ENCODE measurements around the gene CHP2. TPM values are rescaled to one million over a fixed set of nuclear protein-coding genes. Genes with fewer than 3 reads are reported as not detected.
"Not testable (repeated sequence)": the region's sequence is repeated elsewhere in the genome, so short reads cannot be mapped to it uniquely, and the experiment has no call there.

Gene CHP2
- total RNA-seq, 4 donors from 2014 or later: not detected

DNA sequence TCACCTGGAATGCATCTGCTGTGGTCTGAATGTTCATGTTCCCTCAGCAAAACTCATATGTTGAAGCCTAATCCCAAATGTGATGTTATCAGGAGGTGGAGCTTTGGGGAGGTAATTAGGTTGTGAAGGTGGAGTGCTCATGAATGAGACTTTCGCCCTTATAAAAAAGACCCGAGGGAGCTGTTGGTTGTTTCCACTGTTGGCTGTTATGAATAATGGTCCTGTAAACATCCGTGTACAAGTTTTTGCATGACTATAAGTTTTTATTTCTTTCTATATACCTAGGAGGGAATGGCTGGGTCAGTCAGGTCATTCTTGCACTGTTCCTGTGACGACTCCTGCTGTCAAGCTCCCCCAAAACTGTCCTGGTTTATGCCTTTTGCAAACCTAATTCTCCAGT is 9.6 kb upstream of the CHP2 start:
- TF ChIP-seq, protein P1, sequence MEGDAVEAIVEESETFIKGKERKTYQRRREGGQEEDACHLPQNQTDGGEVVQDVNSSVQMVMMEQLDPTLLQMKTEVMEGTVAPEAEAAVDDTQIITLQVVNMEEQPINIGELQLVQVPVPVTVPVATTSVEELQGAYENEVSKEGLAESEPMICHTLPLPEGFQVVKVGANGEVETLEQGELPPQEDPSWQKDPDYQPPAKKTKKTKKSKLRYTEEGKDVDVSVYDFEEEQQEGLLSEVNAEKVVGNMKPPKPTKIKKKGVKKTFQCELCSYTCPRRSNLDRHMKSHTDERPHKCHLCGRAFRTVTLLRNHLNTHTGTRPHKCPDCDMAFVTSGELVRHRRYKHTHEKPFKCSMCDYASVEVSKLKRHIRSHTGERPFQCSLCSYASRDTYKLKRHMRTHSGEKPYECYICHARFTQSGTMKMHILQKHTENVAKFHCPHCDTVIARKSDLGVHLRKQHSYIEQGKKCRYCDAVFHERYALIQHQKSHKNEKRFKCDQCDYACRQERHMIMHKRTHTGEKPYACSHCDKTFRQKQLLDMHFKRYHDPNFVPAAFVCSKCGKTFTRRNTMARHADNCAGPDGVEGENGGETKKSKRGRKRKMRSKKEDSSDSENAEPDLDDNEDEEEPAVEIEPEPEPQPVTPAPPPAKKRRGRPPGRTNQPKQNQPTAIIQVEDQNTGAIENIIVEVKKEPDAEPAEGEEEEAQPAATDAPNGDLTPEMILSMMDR (IDR thresholded peaks at IDR 0.05): no peak
- DNase-seq (ENCODE audit: low spot score) (no peak), ATAC-seq (ENCODE audit: low FRiP score) (no peak)

DNA sequence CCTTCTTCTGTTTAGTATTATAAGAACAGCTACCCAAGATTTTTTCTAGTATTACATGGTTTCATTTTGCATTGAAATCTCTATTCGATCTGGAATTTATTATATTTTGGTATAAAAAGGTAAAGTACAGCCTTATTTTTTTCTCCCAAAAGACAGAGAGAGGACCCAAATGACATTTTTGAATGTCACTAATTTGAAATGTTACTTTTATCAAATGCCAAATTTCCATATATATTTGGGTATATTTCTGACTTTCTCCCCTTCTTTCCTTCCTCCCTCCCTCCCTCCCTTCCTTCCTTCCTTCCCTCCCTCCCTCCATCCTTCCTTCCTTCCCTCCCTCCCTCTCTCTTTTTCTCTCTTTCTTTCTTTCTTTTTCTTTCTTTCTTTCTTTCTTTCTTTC is 6.2 kb upstream of the CHP2 start:
- DNase-seq (ENCODE audit: low spot score): no peak
- TF ChIP-seq, protein P1 (IDR thresholded peaks at IDR 0.05): no peak
- ATAC-seq (ENCODE audit: low FRiP score): no peak

- not testable (repeated sequence) for DNase-seq (ENCODE audit: low spot score); ATAC-seq (ENCODE audit: low FRiP score)
Measured at GRCh38 chr16:23751053-23751452, 3.8 kb upstream of the CHP2 start.

DNA sequence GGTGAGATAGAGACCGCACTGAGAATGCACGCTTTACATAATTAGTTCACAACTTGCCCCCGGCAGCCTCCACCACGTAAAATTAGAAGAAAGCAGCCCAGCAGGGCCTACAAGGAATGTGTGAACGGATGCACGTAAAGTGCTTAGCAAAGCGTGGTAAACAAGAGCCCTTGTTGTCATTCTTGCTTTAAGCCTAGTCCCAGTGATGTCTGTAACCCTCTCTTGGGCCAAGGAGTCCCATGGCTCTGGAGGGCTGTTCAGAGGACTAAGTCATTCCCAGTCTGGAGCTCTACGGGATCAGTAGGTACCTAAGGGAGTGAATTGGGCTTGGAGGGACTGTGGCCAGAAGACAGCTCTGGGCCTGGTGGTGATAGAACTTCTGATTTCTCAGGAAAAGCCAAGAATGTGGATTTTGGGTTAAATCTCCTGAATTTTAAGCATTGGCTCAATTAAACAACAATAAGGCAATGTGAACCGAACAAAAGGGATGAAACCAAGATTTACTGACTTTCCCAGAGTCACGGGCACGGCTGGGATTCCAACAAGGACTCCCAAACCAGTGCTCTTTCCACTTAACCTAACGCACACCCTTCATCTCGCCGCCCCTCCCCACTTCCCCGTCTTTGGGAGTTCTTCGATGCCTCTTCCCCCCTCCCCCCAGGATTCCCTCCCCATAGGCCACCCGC is 775 bp upstream of the CHP2 start:
- DNase-seq (ENCODE audit: low spot score): no peak
- no peak for ATAC-seq (ENCODE audit: low FRiP score)
- TF ChIP-seq, protein P1 (IDR thresholded peaks at IDR 0.05): no peak

DNA sequence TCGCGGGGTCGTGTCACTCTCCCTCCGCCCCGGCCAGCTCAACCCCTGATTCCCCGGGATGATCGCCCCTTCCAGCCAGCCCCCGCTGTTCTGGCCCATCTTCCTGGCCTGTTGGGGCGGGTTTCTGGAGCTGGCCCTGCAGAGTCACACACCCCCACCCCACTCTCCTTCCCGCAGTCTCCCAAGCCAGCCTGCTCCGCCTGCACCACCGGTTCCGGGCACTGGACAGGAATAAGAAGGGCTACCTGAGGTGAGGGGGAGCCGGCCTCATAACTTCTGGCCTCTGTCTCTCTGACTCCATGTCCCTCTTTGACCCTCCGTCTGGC is 621 bp downstream of the CHP2 start:
- no peak for DNase-seq (ENCODE audit: low spot score)
- ATAC-seq (ENCODE audit: low FRiP score): no peak
- TF ChIP-seq, protein P1 (IDR thresholded peaks at IDR 0.05): no peak

DNA sequence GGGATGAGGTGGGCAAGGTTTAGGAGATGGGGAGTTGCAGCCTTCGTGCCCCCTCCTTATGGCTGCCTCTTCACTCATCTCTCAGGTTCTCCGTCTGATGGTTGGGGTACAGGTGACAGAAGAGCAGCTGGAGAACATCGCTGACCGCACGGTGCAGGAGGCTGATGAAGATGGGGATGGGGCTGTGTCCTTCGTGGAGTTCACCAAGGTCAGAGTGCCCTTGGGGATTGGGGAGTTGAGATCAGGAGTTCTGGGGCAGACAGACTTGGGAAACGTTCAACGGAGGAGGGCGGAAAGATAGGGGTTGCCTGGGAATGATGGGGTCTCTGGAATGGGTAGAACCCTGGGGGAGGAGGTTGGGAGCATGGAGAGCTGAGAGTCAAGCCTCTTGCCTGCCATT is 2.3 kb downstream of the CHP2 start:
- TF ChIP-seq, protein P1 (IDR thresholded peaks at IDR 0.05): no peak
- ATAC-seq (ENCODE audit: low FRiP score) (no peak), DNase-seq (ENCODE audit: low spot score) (no peak)

DNA sequence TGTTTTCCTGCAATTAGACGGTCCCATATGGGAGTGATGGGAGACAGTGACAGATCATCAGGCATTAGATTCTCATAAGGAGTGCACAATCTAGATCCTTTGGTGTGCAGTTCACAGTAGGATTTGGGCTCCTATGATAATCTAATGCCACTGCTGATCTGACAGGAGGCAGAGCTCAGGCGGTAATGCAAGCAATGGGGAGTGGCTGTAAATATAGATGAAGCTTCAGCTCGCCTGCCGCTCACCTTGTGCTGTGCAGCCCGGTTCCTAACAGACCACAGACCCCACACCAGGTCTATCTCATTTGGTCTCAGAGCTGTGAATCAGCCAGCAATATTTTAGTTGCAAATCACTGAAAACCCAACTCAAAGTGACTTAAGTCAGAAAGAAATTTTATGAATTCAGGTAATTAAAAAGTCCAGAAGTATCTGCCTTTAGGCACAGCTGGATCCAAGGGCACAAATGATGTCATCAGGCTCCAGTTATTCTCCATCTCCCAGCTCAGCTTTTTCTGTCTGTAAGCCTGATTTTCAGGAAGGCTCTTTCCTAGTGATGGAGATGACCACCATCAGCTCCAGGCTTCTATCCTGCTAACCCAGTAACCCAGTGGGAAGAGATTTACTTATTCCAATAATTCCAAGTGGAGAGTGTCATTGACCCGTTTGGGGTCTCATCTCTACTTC is 3.3 kb downstream of the CHP2 start:
- no peak for DNase-seq (ENCODE audit: low spot score)
- no peak for ATAC-seq (ENCODE audit: low FRiP score)
- TF ChIP-seq, protein P1 (IDR thresholded peaks at IDR 0.05): no peak

All from omental fat pad (tissue), 4 donors.